ENCODE data around the gene OTOP3.
"Not testable (repeated sequence)": the region's sequence is repeated elsewhere in the genome, so short reads cannot be mapped to it uniquely, and the experiment has no call there.

The OTOP3 gene

GRCh38 chr17:74961657-74962350 lies 26.1 kb downstream of the OTOP3 start:
- peak; percentile 95 for DNase-seq (ENCODE audit: low spot score)

DNA sequence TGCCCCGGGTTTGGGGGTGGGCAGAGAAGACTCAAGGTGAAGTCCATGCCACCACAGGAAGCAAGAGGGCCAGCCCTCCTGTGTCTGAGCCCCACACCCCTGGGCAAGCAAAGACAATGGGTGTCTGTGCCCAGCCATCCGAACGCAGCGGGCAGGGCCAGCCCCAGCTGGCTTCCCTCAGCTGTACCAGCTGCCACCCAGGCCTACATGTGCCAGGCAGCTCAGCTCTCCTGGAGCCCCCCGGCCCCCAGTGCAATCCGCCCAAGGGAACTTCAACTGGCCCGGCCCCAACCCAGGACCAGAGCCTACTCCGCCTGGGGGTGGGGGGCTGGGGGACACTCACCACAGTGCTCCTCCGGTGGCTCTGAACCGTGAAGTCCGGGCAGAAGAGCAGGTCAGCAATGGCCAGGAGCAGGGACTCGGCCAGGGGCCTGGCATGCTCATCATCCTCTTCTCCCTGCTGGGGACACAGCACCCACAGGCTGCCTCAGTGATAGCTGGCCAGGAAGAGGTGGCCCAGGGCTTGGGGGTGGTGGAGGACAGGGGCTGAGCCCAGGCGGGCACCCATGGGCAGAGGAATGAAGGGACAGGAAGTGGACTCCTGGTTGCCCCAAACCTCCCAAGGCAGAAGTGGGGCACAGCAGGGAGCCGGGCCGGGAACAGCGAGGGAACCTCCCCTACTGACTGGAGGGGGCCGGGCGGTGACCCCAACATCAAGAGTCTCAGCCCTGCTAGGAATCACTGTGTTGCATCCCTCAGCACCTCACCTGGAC lies 27.1 kb downstream of the OTOP3 start:
- no peak for DNase-seq (ENCODE audit: low spot score)

GRCh38 chr17:74963656-74964055 lies 28.0 kb downstream of the OTOP3 start:
- no peak for DNase-seq (ENCODE audit: low spot score)

DNA sequence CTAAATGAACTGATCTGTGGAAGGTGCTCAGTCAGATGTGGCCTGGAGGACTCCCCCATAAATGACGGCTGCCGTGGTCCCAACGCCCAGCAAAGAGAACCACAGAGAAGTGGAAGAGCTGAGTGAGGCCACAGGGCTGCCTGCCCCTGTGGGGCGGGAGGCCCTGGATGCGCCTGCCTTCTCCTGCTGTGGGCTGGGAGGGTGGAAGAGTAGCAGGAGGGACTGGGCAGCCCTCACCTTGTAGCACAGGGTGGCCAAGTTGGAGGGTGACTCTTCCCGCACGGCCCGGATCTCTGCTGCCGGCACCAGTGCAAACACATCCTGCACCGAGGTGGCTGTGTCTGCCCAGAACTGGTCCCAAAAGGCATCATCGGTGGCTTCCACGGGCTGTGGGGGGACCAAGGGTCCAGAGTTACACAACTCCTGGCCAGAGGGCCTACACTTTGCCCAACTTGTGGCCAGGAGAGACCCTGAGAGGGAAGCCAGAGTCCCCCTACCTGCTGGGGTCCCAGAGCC lies 28.6 kb downstream of the OTOP3 start:
- DNase-seq (ENCODE audit: low spot score): no peak

- DNase-seq (ENCODE audit: low spot score): no peak
Measured at GRCh38 chr17:74964988-74965622, 29.4 kb downstream of the OTOP3 start.

DNA sequence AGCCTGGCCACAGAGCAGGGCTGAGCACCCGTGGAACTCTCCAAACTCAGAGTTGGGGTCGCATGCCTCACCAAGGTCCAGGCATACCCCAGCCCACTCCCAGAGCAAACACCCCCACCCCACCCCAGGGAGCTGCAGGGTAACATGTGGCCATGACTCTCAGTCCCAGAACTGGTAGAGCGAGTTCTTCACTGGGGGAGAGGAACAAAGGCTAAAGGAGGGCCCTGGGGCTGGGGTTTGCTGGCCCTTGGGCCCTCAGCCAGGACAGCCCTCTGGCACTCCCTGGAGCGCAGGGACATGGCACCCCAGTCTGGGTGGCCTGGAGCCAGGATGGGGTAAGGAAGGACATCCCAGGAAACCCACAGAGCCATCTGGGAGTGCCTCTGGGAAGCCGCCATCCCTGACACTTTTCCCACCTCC lies 32.7 kb downstream of the OTOP3 start:
- no peak for DNase-seq (ENCODE audit: low spot score)

- not testable (repeated sequence) for DNase-seq (ENCODE audit: low spot score)
Measured at GRCh38 chr17:74969501-74969900, 33.8 kb downstream of the OTOP3 start.

DNA sequence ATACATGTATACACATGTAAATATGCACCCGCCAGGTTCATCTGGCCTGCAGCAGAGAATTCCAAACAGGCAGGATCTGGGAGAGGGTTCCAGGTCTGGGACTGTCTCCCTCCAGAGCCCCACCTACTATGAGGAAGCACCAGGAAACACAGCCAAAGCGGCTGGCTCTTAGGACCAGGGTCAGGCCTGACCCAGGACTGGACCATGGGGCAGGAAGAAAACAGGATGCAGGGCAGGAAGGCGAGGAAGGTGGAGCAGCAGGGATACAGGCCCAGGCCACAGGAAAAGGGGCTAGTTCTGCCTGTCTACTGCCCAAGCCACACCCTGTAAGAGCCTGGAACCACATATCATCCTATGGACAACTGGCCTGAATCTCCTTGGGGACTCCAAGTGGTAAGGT lies 34.7 kb downstream of the OTOP3 start:
- DNase-seq (ENCODE audit: low spot score): no peak

- DNase-seq (ENCODE audit: low spot score): no peak
Measured at GRCh38 chr17:74971069-74971841, 35.6 kb downstream of the OTOP3 start.

DNA sequence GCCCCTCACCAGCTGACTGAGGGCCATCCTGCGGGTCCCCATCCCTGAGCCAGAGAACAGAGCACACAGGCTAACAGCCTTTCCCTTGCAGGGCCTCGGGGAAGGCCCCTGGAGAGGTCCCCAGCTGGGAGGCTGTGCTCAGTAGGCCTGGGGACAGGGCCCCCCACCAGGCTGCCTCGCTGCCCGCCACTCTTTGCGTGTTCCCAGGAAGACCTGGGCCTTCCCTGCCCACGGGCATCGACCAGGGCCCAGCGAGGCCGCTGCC lies 36.1 kb downstream of the OTOP3 start:
- no peak for DNase-seq (ENCODE audit: low spot score)

GRCh38 chr17:74972107-74972972 lies 36.6 kb downstream of the OTOP3 start, which contains the start of gene HID1:
Gene HID1 (minus strand): TSS chr17:74972759. CDS start chr17:74972656, 103 bp downstream.
- peak; percentile 53 for DNase-seq (ENCODE audit: low spot score)

DNA sequence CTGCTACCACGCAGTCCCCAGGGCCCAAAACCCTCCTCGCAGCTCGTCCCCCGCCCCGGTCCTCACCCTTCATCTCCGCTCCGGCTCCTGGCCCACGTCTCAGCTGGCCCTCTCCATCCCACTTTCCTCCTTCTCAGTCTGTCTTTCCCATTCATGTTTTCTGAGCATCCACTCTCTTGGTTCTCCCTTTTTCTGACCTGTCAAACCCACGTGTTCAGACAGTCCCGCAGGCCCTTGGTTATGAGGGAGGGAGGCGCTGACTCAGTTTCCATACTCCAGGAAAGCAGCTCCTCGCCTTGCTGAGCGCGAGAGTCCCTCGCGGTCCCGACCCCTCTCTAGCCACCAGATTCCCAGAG lies 37.3 kb downstream of the OTOP3 start:
- DNase-seq (ENCODE audit: low spot score): no peak

- DNase-seq (ENCODE audit: low spot score): no peak
Measured at GRCh38 chr17:74975943-74976342, 40.2 kb downstream of the OTOP3 start.

DNA sequence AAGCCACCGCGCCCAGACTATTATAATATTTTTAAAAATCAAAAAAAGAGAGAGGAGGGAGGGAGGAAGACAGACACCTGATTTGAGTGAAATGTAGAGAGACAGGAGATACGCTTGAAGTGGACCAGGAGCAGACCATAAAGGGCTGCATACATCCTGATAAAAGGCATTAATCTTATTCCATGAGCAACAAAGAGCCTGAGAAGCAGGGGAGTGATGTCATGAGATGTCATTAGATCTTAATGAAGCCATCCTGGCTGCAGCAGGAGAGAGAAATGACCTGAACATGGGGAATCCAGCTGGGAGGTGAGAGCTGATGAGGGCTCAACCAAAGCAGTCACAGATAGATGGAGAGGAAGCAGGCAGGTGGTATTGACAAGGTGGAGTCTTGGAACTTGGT lies 42.1 kb downstream of the OTOP3 start:
- DNase-seq (ENCODE audit: low spot score): no peak

DNA sequence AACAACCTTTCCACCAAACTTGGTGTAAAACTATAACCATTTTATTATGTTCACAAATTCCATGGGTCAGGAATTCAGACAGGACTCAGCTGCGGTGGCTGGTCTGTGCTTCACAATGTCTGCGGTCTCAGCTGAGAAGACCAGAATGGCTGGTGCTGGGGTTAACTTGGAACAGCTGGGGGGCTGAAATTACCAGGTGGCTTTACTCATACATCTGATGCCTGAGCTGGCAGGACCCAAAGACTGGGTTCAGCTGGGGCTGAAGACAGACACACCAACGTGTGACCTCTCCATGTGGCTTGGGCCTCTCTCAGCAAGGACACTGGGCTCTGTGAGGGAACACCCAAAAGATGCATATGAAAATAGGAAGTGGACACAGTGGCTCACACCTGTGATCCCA lies 42.5 kb downstream of the OTOP3 start:
- no peak for DNase-seq (ENCODE audit: low spot score)

GRCh38 chr17:74979408-74980146 lies 43.9 kb downstream of the OTOP3 start:
- DNase-seq (ENCODE audit: low spot score): no peak

DNA sequence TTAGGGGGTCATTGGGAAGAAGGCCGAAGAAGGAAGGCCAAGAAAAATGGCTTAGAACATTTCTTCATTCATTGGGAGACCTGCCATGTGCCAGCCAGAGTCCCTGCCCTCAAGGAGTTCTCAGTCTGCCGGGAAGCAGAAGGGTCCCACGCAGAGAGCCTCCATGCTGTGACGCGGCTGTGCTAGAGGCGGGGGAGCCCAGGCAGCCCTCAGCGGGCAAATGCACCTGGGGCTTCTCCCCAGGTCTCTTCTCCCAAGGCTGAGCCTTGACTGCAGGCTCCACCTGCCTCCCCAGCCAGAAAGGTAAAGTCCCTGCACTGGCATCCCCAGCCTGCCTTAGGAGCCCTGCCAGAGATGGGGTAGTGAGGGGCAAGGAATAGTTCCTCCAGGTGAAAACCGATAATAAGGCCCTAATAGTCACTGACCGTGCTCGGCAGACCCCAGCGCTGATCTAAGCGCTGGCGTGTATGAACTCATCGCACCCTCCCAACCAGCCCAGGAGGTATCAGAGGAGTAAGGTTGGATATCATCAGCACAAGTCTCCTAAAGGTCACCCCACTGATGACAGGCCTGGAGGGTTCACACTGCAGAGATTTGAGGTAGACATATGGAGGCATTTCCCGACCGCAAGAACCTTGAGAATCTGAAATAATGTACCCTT lies 45.8 kb downstream of the OTOP3 start:
- DNase-seq (ENCODE audit: low spot score): no peak

- DNase-seq (ENCODE audit: low spot score): peak; percentile 75
Measured at GRCh38 chr17:74981979-74982662, 46.4 kb downstream of the OTOP3 start.

DNA sequence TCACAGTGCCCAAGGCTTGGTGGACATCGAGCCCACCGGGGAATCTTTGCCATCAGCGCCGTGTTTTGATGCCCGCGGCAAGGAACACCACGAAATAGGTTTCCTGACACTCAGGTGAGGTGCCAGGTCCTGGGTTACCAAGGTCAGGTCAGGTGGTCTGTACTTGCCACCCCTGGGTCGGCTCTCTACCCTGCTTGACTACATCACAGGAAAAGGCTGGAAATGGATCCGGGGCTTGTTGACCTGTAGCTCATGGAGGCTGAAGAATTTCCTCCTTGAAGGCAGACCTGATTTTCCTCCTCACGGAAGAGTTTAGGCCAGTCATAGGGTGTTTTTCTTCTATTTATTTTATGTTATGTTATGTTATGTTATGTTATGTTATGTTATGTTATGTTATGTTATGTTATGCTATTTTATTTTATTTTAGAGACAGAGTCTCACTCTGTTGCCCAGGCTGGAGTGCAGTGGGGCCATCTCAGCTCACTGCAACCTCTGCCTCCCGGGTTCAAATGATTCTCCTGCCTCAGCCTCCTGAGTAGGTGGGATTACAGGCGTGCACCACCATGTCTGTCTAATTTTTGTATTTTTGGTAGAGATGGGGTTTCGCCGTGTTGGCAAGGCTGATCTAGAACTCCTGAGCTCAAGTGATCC lies 47.1 kb downstream of the OTOP3 start:
- not testable (repeated sequence) for DNase-seq (ENCODE audit: low spot score)

All from hepatic stellate cell (primary cell).